Stimulated activated CD8-positive, alpha-beta memory T cell treated with anti-CD3 and anti-CD28 coated beads, Interleukin-15, amount 100 ng/mL, for 4 hours (primary cell): Measurements from ENCODE around the gene BPI.
"Not testable (repeated sequence)": the region's sequence is repeated elsewhere in the genome, so short reads cannot be mapped to it uniquely, and the experiment has no call there.

ENCODE experiments used
- DNase-seq, 2 donors: peaks; one replicate each; pipeline ENCODE4 v3.0.0-alpha.2; 2020; ENCODE audit warnings: low read depth in 2 of 2

The BPI gene

DNA sequence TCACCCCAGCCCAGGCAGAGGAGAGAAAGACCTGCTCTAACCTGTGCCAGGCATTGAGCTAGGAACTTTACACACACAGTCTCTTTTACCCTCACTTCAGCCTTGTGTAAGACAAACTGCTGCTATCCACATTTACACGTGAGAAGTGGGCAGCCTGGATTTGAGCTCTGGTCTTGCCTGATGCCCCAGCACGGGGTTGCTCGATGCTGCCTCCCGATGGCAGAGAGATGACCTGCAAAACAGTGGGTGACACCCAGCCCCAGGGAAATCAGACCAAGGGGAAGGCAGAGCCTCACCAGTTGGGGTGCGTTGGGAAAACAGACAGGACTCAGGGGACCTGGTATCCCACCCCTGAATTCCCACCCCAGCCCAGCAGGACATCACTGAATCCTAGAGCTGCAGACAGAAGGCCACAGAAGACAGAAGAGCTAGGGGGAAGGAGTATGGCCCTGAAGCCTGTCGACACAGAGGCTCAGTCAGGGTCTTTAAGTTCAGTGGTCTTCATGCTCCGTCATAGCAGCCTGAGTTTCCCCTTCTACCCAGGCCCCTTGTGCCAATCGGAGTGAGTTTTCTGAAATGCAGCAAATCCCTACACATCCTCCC lies 990 bp downstream of the BPI start:
- DNase-seq = no peak

DNA sequence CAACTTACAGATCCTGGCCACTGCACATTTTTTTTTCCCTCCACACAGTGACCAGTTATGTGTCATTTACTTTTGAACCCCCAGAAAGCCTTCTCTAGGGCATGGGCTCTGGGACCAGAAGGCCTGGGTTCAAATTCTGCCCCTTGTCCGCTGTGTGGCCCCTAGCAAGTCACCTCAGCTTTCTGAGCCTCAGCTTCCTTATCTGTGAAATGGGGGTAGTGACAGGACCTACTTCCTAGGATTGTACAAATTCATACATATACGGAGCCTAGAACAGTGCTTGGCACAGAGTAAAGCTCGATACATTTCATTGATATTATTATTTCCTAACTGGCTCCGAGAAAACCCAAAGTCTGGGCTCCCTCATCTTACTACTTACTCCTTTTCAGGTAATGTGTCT lies 1.6 kb downstream of the BPI start:
- no peak for DNase-seq

DNA sequence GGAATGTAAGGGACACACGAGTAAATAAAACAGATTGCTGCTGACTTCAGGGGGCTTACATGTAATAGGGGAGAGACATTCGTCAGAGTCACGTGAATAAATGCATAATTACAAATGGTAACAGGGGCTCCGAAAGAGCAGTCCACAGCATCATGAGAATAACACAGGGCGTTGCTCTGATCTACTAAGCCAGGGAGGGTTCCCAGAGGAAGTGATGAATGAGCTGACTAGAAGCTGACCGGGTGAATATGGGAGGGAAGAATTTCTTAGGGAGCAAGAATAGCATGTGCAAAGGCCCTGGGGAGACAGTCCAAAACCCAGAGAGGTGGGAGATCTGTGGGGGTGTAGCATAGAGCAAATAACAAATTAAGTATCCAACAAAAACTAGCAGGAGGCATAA lies 2.4 kb downstream of the BPI start:
- no peak for DNase-seq

DNA sequence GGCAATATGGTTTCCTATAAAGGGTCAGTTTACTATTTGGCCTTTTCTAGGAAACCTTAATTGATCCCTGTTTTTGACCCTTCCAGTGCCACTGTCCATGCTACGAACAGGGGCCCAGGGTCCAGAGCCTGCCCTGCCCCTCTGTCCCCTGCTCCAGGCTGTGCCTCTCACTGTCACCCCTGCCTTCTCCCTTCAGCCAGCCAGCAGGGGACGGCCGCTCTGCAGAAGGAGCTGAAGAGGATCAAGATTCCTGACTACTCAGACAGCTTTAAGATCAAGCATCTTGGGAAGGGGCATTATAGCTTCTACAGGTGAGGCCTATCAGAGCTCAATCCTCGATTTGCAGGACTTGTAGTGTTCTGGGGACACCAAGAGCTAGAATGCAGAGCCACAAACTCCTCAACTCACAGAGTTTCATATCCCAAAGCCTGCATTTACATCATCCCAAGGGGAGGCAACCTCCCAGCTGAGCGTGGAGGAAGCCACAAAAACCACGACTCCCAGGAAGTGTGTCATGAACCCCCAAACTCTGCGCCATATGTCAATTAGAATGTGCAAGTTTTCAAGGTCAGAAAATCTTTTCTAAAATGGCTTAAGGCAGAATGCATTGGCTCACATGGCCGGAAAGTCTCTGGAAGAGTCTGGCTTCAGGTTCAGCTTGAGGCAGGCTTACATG lies 3.6 kb downstream of the BPI start:
- no peak for DNase-seq

DNA sequence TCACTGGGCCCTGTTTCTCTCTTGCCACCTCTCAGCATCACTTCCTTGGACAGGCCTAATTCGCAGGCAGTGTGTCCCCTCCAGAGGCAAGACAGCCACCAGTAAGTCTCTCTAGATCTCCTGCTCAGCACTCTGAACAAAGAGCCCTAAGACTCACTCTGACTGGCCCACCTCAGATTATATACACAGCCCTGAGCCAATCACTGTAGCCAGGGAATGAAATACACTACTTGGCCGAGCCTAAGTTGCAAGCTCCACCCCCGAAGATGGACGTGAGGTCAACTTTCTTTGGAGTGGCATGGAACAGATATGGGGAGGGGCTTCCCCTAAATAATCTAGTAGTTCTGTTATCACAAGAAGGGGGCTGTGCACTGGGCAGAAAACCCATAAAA lies 4.1 kb downstream of the BPI start:
- no peak for DNase-seq

DNA sequence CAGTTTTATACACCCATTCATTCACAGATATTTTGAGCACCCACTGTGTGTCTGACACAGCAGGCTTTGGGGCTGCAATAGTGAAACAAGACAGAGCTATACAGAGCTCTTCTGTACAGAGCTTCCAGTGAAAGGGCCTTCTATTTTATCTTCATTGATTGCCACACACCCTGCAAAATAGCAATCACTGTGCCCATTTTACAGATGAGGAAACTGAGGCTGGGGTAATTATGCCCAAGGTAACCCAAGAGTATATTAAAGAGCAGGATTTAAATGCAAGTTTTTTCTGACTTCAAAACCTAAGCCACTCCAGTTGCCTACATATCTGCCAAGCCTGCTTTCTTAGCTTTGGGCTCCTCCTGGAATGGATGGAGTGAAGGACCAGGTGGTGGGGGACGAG lies 4.5 kb downstream of the BPI start:
- DNase-seq = no peak

DNA sequence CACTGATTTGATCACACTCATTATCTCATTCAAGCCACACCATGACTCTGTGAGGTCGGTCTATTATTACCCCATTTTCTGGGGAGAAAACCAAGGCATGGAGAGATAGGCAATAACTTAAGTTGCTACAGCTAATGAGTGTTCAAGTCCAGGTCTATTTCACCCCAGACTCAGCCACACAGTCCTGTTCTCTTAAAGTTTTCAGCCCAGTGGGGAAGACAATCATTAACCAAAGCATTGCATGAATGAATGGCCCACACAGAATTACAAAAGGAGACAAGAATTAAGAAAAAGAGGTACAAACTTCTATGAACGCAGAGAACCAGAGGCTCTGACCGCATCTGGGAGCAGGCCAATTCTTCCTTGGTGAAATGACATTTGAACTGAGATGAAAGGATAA lies 7.1 kb downstream of the BPI start:
- no peak for DNase-seq

DNA sequence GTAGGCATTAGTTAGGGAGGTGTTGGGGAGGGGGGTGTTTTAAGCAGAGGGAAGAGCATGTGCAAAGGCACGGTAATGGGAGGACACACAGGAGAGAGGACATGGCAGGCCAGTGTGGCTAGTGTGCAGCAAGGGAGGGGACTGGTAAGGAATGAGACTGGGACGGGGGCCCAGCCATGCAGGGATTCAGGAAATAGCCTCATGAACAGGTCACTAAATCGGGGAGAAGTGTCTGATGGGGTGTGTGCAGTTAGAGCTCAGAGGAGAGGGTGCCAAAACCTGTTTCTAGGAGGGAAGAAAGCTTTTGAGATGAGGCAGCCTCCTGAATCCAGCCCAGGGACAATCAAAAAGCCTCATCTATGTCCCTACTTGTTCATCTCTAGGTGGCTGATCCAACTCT lies 7.5 kb downstream of the BPI start:
- no peak for DNase-seq

DNA sequence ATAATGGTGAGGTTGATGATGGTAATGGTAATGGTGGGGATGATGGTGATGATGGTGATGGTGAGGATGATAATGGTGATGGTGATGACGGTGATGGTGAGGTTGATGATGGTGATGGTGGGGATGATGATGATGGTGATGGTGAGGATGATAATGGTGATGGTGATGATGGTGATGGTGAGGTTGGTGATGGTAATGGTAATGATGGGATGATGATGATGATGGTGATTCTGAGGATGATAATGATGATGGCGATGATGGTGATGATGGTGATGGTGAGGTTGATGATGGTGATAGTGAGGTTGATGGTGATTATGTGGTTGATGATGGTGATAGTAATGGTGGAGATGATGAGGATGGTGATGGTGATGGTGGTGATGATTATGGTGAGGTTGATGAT lies 9.7 kb downstream of the BPI start:
- no peak for DNase-seq

DNA sequence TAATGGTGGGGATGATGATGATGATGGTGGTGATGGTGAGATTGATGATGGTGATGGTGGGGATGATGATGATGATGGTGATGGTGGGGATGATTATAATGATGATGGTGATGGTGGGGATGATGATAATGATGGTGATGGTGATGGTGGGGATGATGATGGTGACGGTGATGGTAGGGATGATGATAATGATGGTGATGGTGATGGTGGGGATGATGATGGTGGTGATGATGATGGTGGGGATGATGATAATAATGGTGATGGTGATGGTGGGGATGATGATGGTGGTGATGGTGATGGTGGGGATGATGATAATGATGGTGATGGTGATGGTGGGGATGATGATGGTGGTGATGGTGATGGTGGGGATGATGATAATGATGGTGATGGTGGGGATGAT lies 10.4 kb downstream of the BPI start:
- DNase-seq = not testable (repeated sequence)

DNA sequence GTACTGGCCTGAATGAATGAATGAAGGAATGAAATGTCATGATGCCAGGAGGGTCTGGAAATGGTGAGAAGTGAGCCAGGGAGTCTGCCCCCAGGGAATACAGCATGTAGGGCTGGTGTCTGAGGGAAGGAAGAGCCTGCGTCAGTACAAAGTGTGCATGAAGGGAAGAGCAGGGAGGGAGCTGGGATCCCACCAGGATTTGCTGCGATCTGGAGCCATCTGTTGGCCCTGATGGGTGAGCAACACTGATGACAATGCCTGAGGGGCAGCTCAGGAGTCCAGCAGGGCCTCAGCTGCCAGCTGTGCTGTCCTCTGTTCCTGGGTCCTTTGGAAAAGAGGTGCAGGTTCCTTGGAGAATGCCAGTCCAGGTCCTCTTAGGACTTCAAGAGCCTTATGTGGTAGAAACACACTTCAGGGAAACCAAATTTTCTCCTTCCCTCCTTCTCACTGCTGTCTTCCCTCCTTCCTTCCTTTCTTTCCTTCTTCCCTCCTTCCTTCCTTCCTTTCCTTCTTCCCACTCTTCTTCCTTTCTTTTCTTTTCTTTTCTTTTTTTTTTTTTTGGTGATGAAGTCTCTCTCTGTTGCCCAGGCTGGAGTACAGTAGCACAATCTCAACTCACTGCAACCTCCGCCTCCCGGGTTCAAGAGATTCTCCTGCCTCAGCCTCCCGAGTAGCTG lies 11.5 kb downstream of the BPI start:
- DNase-seq = no peak

DNA sequence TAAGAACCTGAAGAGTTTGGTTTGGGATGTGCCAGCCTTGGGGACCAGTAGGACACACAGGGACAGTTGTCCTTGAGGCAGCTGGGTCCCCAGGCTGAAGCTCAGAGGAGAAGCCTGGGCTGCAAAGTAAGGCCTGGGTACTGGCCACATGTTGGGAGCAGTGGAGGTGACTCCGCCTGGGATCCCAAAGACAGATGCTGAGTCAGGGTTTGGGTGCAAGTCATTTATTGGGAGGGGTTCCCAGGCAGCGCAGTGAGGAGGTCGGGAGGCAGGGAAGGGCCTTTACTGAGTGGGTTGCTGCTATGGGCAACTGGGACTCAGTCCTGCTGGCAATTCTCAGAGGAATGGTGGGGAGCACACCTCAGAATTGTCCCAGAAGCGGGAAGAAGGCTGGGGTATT lies 12.4 kb downstream of the BPI start:
- DNase-seq = no peak

DNA sequence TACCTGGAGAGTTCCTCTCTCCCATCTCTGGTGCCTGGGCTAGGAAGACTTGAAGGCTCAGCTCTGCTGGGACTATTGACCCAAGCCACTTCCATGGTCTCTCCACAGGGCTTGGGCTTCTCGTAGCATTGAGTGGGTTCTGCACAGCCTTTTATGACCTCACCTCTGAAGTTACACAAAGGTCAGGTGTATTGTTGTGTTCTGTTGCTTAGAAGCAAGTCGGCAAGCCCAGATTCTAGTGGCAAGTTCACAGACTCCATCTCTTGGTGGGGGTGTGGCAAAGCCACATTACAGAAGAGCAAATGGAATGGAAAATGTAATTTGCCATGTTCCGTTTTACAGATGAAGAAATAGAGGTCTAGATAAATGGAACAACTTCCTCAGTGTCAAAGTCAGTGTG lies 13.5 kb downstream of the BPI start:
- no peak for DNase-seq

DNA sequence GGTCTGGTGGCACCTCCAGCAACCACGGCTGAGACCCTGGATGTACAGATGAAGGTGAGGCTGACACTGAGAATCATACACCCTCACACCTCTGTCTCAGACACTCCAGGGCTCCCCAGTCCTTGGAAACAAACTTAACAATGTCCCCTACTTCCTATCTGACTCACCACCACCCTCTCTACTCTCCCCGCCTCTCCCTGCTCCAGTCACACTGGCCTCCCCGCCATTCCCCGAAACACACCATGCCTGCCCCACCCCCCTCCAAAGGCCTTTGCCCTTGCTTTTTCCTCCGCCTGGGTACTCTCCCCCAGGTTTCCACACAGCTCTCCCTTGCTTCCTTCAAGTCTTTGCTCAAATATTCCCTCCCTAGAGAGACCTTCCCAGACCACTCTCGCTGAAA lies 16.3 kb downstream of the BPI start:
- no peak for DNase-seq

DNA sequence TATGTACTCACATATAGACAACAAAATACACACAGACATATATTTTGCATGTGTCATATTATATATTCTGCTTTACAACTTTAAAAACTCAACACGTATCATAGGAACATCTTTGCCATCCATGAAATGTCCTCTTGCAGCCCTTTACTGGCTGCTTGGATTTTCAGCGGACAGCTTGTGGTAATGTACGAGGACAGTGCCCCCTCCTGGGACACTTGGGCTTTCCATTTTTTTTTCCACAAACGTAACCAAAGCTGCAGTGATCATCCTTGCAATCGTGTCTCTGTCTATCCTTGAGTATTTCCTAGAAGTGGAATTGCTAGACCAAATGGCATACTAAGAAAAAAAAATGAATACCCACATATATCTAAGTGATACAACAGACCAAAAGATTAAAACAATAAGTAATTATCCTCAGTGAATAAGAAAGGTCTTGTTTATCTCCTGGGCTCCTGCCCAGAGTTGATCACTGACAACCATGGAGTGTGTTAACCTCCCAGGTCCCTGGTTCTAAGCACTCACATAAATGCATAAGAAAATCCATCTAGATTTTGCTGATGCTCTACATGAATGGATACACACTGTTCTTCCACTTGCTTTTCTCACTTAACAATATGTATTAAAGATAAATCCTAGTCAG lies 18.1 kb downstream of the BPI start:
- no peak for DNase-seq

DNA sequence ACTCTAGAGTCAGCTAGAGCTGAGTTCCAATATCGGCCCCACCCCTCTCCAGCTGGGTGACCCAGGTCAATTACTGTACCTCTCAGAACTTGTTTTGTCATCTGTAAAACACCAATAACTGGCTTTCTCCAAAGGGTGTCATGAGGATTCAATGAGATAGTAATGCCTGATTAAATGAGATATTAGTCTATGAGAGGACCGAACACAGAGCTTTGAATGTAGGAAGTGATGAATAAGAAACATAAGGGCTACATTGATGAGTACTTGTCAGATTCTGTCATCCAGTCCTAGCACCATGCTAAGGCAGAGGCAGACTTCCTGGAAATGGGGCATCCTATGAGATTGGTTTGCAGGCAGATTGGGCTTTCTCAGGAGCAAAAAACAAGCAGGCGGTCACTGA lies 20.2 kb downstream of the BPI start:
- no peak for DNase-seq

DNA sequence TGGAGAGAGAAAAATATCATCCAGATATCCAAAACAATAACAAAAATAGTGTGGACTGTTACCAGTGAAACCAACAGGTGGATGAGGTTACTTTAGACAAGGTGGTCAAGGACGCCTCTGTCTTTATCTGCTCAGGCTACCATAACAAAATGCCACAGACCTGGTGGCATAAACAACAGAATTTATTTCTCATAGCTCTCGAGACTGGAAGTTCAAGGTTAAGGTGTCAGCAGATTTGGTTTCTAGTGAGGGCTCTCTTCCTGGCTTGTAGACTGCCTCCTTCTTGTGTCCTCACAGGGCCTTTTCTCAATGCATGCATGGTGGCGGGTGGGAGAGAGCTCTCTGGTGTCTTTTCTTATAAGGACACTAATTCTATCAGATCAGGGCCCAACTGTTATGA lies 21.2 kb downstream of the BPI start:
- no peak for DNase-seq

DNA sequence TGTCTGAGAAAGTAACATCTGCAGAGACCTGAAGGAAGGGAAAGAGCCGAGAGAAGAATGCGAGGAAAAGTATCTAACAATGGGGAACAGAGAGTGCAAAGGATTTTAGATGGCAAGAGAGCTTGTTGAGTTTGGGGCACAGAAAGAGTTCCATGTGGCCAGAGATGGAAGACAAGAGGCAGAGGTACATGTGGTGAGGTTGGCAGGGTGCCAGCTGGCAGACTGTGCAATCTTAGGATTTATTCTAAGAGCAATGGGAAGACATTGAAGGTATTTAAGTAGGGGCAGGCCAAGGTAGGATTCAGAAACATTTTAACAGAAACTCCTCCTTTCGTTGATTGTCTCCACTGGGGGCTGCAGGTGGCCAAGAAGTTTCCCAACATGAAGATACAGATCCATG lies 21.9 kb downstream of the BPI start:
- no peak for DNase-seq

DNA sequence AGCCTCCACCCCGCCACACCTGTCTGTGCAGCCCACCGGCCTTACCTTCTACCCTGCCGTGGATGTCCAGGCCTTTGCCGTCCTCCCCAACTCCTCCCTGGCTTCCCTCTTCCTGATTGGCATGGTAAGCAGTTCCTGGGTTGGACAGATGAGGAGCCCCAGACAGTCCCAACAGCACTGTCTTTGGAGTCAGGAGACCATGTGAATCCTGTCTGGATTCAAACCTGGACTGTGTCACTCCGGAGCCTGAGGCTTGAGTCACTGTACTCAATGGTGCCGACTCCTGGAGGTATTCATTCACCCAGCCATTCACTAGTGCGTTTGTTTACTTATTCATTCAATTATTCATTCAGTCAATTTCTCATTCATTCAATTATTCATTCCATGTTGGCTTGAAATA lies 22.4 kb downstream of the BPI start:
- DNase-seq = no peak

DNA sequence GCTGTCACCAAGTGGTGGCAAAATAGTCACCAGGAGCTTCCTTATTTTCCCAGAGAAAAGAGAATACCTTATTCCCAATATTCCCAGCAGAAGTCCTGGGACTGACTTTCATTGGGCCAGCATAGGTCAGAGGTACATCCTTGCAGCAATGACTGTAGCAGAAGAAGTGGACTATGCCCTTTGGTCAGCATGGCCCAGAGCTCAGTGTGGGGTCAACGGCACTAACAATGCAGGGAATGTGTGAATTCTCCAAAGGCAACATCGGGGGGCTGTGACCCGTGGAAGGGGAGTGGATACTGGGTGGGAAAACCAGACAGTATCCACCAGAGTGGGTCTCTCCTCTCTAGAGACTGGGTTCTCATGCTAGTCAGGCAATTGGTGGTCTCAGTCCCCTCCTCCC lies 26.7 kb downstream of the BPI start:
- no peak for DNase-seq

DNA sequence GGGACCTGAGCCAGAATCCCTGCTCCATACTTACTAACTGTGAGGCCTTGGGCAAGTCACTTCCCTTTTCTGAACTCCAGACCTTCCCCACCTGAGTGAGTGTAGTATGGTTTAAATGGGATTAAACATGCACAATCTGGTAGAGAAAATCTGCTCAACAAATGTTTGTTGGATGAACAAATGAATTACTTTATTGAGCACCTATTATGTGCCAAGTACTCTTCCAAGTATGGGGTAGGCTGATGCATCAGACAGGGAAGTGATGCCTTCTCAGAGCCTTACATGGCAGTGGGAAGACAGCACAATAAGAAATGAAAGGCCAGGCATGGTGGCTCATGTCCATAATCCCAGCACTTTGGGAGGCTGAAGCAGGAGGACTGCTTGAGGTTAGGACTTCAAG lies 27.3 kb downstream of the BPI start:
- no peak for DNase-seq

DNA sequence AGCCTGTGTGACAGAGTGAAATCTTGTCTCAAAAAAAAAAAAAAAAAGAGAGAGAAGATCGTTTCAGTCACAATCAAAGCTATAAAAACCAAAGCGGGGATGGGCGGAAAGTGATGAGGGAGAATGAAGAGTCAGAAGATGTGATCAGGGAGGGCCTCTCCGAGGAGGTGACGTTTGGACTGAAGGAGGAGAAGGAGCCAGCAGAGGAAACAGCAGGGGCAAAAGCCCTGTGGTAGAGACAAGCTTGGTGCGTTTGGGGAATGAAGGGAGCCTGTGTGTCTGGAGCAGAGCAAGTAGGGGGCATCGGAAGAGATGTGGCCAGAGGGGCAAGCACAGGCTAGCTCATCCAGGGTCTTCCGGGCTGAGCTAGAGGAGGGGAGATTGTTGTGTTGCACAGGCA lies 27.9 kb downstream of the BPI start:
- DNase-seq = no peak

DNA sequence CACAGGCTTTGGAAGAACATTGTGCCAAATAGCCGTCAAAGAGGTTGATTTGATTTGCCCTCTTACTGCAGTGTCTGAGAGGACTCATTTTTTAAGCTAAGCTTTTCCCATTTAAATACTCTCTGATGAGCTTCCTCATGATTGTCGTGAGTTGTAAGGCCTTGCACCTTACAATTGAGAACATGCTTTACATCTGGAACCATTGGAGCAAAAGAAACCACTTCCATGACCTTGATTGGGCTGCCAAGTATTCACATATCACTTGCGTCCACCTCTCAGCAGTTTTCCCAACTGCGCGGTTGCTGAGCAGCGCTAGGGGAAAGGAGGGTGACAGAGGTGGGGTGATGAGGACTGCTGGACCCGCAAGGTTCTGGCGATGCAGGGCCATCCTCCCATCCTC lies 30.1 kb downstream of the BPI start:
- no peak for DNase-seq
